Activated CD8-positive, alpha-beta memory T cell treated with anti-CD3 and anti-CD28 coated beads for 36 hours (primary cell): ENCODE measurements around the gene SHISA8. TPM values are rescaled to one million over a fixed set of nuclear protein-coding genes. Genes with fewer than 3 reads are reported as not detected.

Experiments
- CTCF ChIA-PET: fragments of 350-600 bp; sonication (Branson Sonifier 250); formaldehyde crosslinking; loops from one replicate; lab custom pipeline; 2021; ENCODE audit warnings: antibody characterized with exemption; lab: Charles Lee
- POLR2A ChIA-PET: fragments of 350-600 bp; sonication (Branson Sonifier 250); formaldehyde crosslinking; loops from one replicate; lab custom pipeline; 2021; ENCODE audit warnings: antibody characterized with exemption; lab: Charles Lee
- total RNA-seq, 2 experiments: library from RNA; stranded (reverse); gene quantifications; one replicate each; pipeline ENCODE4 v1.2.3, GENCODE V29; 2021

The SHISA8 gene
- total RNA-seq, 2 experiments from 2014 or later: 1.1 to 1.7 TPM

- ChIA-PET POLR2A (no interaction called here), CTCF (interaction anchor here (0.7 to 2.3 kb wide), 3 partner anchors 16 to 31 kb away, joined by 3 to 8 read pairs (median 3); no protein-coding TSS in a partner anchor)
These were observed 5.4 kb downstream of the SHISA8 start for GRCh38 chr22:41909310-41910049.

GRCh38 chr22:41908411-41909309 lies 6.2 kb downstream of the SHISA8 start:
- CTCF ChIA-PET: interaction anchor here (0.7 to 2.3 kb wide), 3 partner anchors 18 to 32 kb away, joined by 3 to 12 read pairs (median 8); partner anchors contain the start of gene TNFRSF13C
- POLR2A ChIA-PET: interaction anchor here (0.5 kb wide), 1 partner anchor 123 kb away, joined by 3 read pairs; no protein-coding TSS in a partner anchor

- ChIA-PET CTCF (interaction anchor here (0.8 to 2.1 kb wide), 2 partner anchors 19 to 32 kb away, joined by 3 to 12 read pairs; partner anchors contain the start of gene TNFRSF13C), POLR2A (interaction anchor here (0.5 to 0.6 kb wide), 2 partner anchors 18 to 124 kb away, joined by 3 to 4 read pairs; no protein-coding TSS in a partner anchor)
These were observed 7.2 kb downstream of the SHISA8 start for GRCh38 chr22:41907436-41908401.

DNA sequence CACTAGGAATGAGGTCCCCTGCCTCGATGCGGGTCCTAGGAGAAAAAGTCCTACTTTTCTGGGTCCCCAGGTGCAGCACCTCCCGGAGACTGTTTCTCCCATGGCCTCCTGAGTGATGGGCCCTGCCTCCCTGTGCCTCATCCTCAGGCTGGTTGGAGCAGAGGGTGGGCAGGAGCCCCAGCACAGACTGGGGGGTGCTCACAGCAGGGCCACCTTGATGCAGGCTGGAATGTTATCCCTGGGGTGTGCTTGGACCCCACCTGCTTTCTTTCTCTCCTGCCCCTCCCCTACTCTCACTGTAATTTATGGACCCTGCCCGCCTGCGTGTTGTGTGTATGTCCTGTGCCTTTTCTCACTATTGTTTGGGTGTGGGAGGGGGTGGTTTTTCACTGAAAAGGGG lies 8.1 kb downstream of the SHISA8 start:
- ChIA-PET CTCF (interaction anchor here (2.1 kb wide), 1 partner anchor 20 kb away, joined by 12 read pairs; the partner anchor contains the start of gene TNFRSF13C), POLR2A (no interaction called here)

- ChIA-PET CTCF (no interaction called here), POLR2A (no interaction called here)
These were observed 9.3 kb downstream of the SHISA8 start for GRCh38 chr22:41905411-41906202.

DNA sequence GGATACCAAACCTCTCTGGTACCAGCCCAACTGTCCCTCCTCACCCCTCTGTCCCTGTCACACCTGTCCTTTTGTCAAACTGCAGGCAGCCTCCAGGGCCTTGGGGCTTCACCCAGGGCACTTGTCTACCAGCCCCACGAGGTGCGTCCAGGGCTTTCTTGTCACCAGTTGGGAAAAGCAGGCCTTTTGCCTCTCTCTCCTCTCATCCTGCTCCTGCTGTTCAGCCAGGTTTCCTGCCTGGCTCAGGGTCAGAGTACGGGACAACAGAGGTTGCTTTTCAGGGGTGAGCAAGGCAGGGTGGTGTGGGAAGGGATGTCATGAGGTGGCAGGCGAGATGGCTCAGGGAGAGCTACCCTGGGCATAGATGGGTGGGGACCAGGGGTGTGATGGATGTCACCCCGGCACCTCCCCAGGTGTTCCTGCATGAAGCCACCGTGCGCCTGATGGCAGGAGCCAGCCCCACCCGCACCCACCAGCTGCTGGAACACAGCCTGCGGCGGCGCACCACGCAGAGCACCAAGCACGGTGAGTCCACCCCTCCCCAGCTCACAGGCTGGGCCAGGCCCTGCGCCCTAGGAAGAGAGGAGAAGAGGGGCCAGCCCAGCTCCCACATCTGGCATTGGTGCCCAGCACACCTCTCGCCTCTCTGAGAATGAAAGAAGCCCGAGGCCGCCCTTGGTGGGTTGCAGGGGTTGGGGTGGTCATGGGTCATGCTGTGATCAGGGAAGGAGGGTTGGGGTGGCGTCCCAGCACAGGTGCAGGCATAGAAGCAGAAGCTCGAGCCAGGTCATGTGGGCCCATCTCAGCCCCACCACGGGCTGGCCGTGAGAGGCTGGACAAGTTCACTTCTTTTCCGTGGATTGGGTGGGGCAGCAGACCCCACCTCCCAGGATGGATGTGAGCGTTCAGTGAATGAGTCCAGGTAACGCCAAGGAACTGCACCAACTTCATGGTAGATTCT lies 10.1 kb downstream of the SHISA8 start:
- CTCF ChIA-PET: no interaction called here
- POLR2A ChIA-PET: no interaction called here

- CTCF ChIA-PET: no interaction called here
- POLR2A ChIA-PET: interaction anchor here (0.6 kb wide), 1 partner anchor 9 kb away, joined by 3 read pairs; no protein-coding TSS in a partner anchor
These were observed 11.9 kb downstream of the SHISA8 start for GRCh38 chr22:41902932-41903421.

- ChIA-PET POLR2A (interaction anchor here (0.6 kb wide), 1 partner anchor 433 kb away, joined by 4 read pairs; the partner anchor contains the start of genes ACO2 and PHF5A), CTCF (no interaction called here)
These were observed 12.9 kb downstream of the SHISA8 start for GRCh38 chr22:41902016-41902415.

DNA sequence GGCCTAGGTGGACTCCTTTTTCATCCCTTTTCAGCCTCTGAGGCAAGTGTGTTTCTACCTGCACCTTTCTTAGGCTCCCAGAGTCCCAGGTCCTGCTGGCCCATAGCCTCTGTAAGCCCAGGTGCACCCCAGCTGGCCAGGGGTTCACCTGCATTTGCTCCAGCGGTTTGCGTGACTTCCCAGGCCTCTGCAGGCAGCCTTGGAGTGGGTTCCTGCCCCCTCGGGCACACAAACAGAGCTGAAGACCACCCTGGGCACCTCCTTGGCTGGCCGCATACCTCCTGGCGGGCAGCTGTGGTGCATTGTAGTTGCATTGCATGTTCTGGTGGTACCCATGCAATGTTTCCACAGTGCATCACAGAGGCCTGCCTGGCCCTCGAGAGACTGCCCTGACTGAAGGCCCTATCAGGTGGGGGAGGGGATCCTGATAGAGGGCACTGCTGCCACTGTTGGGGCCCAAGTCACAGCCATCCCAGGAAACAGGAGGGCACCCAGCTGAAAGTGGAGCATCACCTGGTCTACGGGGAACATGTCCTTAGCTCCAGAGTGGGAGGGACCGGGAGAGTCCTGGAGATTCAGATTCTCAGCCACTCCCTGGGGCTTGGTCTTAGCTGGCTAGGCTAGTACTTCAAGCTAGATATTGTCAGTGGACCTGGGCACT lies 14.1 kb downstream of the SHISA8 start:
- CTCF ChIA-PET: no interaction called here
- POLR2A ChIA-PET: no interaction called here

DNA sequence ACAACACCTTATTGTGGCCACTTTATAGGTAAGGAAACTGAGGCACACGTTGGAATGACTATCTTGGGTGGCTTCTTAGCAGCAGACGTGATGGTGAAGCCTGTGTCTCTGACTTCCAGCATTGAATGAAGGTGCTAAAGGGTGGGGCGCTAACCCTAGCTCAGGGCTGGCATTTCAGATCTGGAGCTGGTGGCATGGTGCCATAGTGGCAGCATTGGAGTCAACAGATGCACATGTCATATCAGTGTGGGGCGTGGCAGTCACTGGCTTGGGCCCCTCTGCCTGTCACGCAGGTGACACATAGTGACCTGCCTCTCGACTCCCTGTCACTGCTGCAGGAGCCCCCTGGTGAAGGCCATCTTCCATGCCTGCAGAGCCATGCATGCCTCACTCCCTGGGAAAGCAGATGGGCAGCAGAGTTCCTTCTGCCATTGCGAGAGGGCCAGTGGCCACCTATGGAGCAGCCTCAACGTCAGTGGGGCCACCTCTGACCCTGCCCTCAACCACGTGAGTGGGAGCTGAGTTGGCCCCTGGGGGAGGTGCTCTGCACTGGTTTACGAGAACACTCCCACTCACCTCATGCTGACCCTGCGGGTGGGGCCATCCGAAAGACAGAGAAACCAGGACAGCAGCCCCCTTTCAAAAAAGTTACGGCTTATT lies 14.8 kb downstream of the SHISA8 start:
- CTCF ChIA-PET: no interaction called here
- POLR2A ChIA-PET: no interaction called here

DNA sequence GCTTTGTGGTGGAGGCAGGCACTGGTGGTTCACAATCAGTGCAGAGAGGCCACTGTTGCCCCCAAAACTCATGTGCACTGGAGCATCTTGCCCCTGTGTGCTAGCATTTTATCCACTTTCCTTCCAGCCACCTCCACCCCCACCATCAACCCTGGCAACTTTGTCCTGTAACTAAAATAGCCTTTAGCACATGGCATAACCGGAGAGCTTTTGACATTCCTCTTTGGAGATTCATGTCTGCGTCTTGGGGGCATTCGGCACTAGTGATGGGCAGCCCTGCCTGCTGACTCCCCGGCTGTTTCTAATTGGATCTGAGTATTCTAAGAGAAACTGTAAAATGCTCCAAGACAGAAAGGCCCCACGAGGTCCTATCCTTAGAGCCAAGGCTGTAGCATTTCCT lies 15.8 kb downstream of the SHISA8 start:
- ChIA-PET CTCF (interaction anchor here (0.8 kb wide), 1 partner anchor 18 kb away, joined by 3 read pairs; no protein-coding TSS in a partner anchor), POLR2A (no interaction called here)

DNA sequence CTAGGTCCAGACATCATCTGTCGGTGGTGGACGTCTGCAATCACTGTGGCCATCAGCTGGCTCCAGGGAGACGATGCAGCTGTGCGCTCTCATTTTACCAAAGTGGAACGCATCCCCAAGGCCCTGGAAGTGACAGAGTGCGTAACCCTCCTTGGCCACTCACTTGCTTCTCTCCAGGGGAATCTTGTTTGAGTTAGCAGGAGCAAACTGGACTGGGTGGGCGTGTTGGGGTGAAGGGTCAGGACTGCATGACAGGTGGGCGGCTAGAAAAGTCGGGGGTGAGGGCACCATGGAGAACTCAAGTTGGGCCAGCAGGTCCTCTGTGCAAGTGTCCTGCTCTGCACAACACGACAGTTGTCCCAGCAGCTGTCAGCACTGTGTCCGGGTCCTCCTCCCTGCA lies 16.2 kb downstream of the SHISA8 start:
- CTCF ChIA-PET: interaction anchor here (0.8 kb wide), 1 partner anchor 18 kb away, joined by 3 read pairs; no protein-coding TSS in a partner anchor
- POLR2A ChIA-PET: no interaction called here

DNA sequence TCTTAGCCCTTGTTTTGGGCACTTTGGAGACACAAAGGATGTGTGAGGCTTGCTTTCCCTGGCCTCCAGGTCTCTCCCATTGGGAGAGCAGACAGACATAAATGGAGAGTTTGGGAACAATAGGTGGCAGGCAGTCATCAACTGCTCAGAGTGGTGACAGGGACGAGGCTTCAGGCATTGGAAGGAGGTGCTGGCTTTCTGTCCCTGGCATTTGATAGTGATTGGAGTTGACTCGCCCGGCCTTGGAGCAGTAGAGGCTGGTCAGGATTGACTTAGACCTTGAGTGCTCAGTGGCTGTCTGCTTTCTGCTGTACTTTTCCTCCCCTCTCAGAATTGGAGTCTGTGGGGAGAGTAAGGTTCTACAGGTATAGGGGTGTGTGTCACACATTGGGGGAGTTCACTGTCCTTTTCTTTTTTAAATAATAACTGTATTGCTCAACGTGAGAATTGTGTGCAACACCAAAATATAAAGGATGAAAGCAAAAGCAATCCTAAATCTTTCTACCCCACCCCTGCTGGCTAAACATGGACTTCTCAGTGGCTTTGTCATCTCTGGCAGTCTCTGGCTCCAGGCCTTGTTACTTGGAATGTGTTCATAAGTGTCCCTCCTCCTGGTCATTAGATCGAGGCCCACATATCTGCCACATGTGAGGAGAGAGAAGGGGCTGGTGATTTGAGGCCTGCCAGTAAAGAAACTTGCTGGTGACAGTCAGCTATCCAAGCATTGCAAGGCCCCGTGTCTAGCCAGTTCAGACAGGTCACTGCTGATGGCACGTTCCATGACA lies 21.1 kb downstream of the SHISA8 start:
- ChIA-PET CTCF (interaction anchor here (0.5 to 1.2 kb wide), 2 partner anchors 178 to 536 kb away, joined by 3 read pairs; no protein-coding TSS in a partner anchor), POLR2A (no interaction called here)

GRCh38 chr22:41892721-41893120 lies 22.2 kb downstream of the SHISA8 start:
- CTCF ChIA-PET: interaction anchor here (1.2 kb wide), 1 partner anchor 177 kb away, joined by 3 read pairs; no protein-coding TSS in a partner anchor
- POLR2A ChIA-PET: interaction anchor here (0.5 to 0.7 kb wide), 2 partner anchors 8 to 154 kb away, joined by 4 to 6 read pairs; no protein-coding TSS in a partner anchor
